Endothelial cell of hepatic sinusoid (primary cell): ENCODE results near the gene COL6A1.

Source experiments
- in situ Hi-C: cut with HindIII; loops from 2 replicates; pipeline ENCODE4 v1.10.0; 2017; ENCODE audit warnings: low sequenced_read_pairs

The COL6A1 gene

GRCh38 chr21:45979651-45980050, 1.9 kb upstream of the COL6A1 start:
- in situ Hi-C loops = no loop called here

- in situ Hi-C loops = no loop called here
These were observed 1.3 kb upstream of the COL6A1 start for GRCh38 chr21:45980271-45980670.

GRCh38 chr21:45980697-45981096, 873 bp upstream of the COL6A1 start:
- in situ Hi-C loops = no loop called here

GRCh38 chr21:45982092-45982757, 655 bp downstream of the COL6A1 start:
- in situ Hi-C loops = no loop called here

- in situ Hi-C loops = no loop called here
These were observed 1.4 kb downstream of the COL6A1 start for GRCh38 chr21:45982758-45983648.

- in situ Hi-C loops = no loop called here
These were observed 2.0 kb downstream of the COL6A1 start for GRCh38 chr21:45983649-45983965.

- in situ Hi-C loops = no loop called here
These were observed 2.5 kb downstream of the COL6A1 start for GRCh38 chr21:45983981-45984551.

- in situ Hi-C loops = no loop called here
These were observed 3.1 kb downstream of the COL6A1 start for GRCh38 chr21:45984584-45985095.

GRCh38 chr21:45985471-45986315, 4.1 kb downstream of the COL6A1 start:
- in situ Hi-C loops = no loop called here

GRCh38 chr21:45986316-45987051, 4.9 kb downstream of the COL6A1 start:
- in situ Hi-C loops = no loop called here

- in situ Hi-C loops = no loop called here
These were observed 5.6 kb downstream of the COL6A1 start for GRCh38 chr21:45987121-45987711.

- in situ Hi-C loops = no loop called here
These were observed 7.1 kb downstream of the COL6A1 start for GRCh38 chr21:45988366-45989347.

- in situ Hi-C loops = no loop called here
These were observed 7.9 kb downstream of the COL6A1 start for GRCh38 chr21:45989355-45990048.

GRCh38 chr21:45990049-45990711, 8.6 kb downstream of the COL6A1 start:
- in situ Hi-C loops = no loop called here

GRCh38 chr21:45990741-45991605, 9.4 kb downstream of the COL6A1 start:
- in situ Hi-C loops = no loop called here

- in situ Hi-C loops = no loop called here
These were observed 10.2 kb downstream of the COL6A1 start for GRCh38 chr21:45991606-45992300.
